Psoas muscle (tissue), 8 donors: ENCODE measurements around the gene EGFLAM. TPM values are rescaled to one million over a fixed set of nuclear protein-coding genes. Genes with fewer than 3 reads are reported as not detected.
A peak's percentile ranks its signal among the peaks of the same experiment; 100 is the strongest.

ENCODE experiments used
- ATAC-seq, 4 donors: fragments of 200-7000 bp; cut with Tn5 transposase; one replicate each; pipeline ENCODE4 v1.9.1; 2020; ENCODE audit warnings: moderate library complexity in 3 of 4, mild to moderate bottlenecking in 2 of 4
- DNase-seq, 2 donors: peaks; one replicate each; pipeline ENCODE4 v3.0.0-alpha.2; 2020
- H3K27ac ChIP-seq: fragments of 200-600 bp; one replicate; pipeline ENCODE4 v1.8.0; 2022
- H3K27me3 ChIP-seq, 3 donors: fragments of 200-600 bp in 1 of 3; one replicate each; pipeline versions ENCODE4 v1.6.1 to v1.8.0; 2013 to 2022; ENCODE audit warnings: low read length in 2 of 3, mild to moderate bottlenecking in 2 of 3, moderate library complexity in 1 of 3; ENCODE audit not compliant: insufficient read depth in 3 of 3
- H3K36me3 ChIP-seq, 2 donors: fragments of 200-600 bp in 1 of 2; one replicate each; pipeline versions ENCODE4 v1.6.1 to v1.8.0; 2013 to 2022; ENCODE audit warnings: low read depth in 1 of 2, mild to moderate bottlenecking in 1 of 2, moderate library complexity in 1 of 2; ENCODE audit not compliant: insufficient read depth in 1 of 2
- H3K4me1 ChIP-seq: fragments of 200-600 bp; one replicate; pipeline ENCODE4 v1.8.0; 2022
- H3K4me3 ChIP-seq: fragments of 200-600 bp; one replicate; pipeline ENCODE4 v1.8.0; 2022; ENCODE audit warnings: mild to moderate bottlenecking
- H3K9me3 ChIP-seq: fragments of 200-600 bp; one replicate; pipeline ENCODE4 v1.8.0; 2022
- CTCF ChIP-seq: fragments of 200-600 bp; IDR thresholded peaks from one replicate; pipeline ENCODE4 v1.8.0; 2022; ENCODE audit warnings: antibody characterized with exemption
- WGBS, 3 donors: extraction: QIAGEN DNeasy Blood & Tissue Kit; methylation state at CpG; one replicate each; pipeline versions ENCODE4 v1.1.6 to v1.1.7; 2013; 5-methylcytosine and 5-hydroxymethylcytosine counted together
- intact Hi-C, 2 donors: fragments of 100-400 bp; cut with DNase I; formaldehyde crosslinking; loops; one replicate each; pipeline versions ENCODE4 v1.11.0 to v1.14.2; 2022
- polyA plus RNA-seq, 3 donors: library from polyadenylated mRNA; stranded (reverse); fragments of 200-250 nt; gene quantifications; one replicate each; pipeline ENCODE4 v1.2.3, GENCODE V29; 2013
- total RNA-seq, 4 donors: library from RNA; stranded (reverse); fragmentation: NEBNext Ultra II Directional in 2 of 4; extraction: Animal tissue kit (Norgen Biotek cat#: 25700) in 2 of 4; gene quantifications; one replicate each; pipeline versions ENCODE4 v1.2.1 to v1.2.4, GENCODE V29; 2021 to 2023
- donor health status: healthy with polysubstance abuse.
- donor health status: DM: no; HTN: no; CAD: no; lungs with moderate emphysema.
- donor health status: Bipolar disorder and iron deficiency.
- donor health status: healthy.
- donor health status: DM: yes; HTN: yes; CAD: no.
- donor health status: DM: no; HTN: no; CAD: no.
- donor health status: DM: no; HTN: no; CAD: no.
- donor health status: DM: yes; HTN: yes; CAD: no.

Gene EGFLAM
- total and polyA plus RNA-seq, 7 donors = 16.0 to 53.8 (median 35.3) TPM

- ATAC-seq = no peak
- no peaks in the 10 kb centered on the region for H3K27me3 ChIP-seq
- H3K9me3 ChIP-seq = no peaks in the 10 kb centered on the region
- no peak for DNase-seq
- no peak overlapping the region for H3K4me3 ChIP-seq
- WGBS, 3 donors = 90 to 96% (median 94%) methylated on average over 1 of the region's 1 CpG
- intact Hi-C loops = loop anchor here in 1 of 2 donors (5.0 kb wide), 1 partner anchor 34 kb away; no protein-coding TSS in a partner anchor
- no peaks in the 10 kb centered on the region for H3K36me3 ChIP-seq
- H3K4me1 ChIP-seq = peaks cover 10% of the 10 kb centered on the region
- H3K27ac ChIP-seq = no peak overlapping the region
- TF ChIP-seq CTCF = no peak
Measured at GRCh38 chr5:38438757-38439156, 180.4 kb downstream of the EGFLAM start.

GRCh38 chr5:38441453-38442246 lies 183.3 kb downstream of the EGFLAM start:
- Histone ChIP-seq H3K27ac (no peak overlapping the region), H3K36me3 (no peaks in the 10 kb centered on the region), H3K4me1 (peaks cover 7% of the 10 kb centered on the region), H3K9me3 (no peaks in the 10 kb centered on the region), H3K27me3 (no peaks in the 10 kb centered on the region), H3K4me3 (no peak overlapping the region)
- TF ChIP-seq CTCF = peak; percentile 95
- DNase-seq (peak; percentile 85 to 90), ATAC-seq (peak; percentile 76 to 90 (median 81))
- 24 to 27% (median 26%) methylated on average over 9 of the region's 9 CpGs for WGBS, 3 donors
- intact Hi-C loops = loop anchor here (1.0 to 5.0 kb wide), 5 partner anchors 41 to 367 kb away; no protein-coding TSS in a partner anchor

GRCh38 chr5:38442247-38442573 lies 183.9 kb downstream of the EGFLAM start:
- intact Hi-C loops = loop anchor here (2.0 to 5.0 kb wide), 4 partner anchors 40 to 367 kb away; no protein-coding TSS in a partner anchor
- DNase-seq = no peak

GRCh38 chr5:38443390-38443789 lies 185.0 kb downstream of the EGFLAM start:
- no peaks in the 10 kb centered on the region for H3K27me3 ChIP-seq

More at GRCh38 chr5:38442247-38442573, 183.9 kb downstream of the EGFLAM start:
- H3K36me3 ChIP-seq = no peaks in the 10 kb centered on the region
- WGBS, 3 donors = 94 to 98% (median 96%) methylated on average over 2 of the region's 2 CpGs
- ATAC-seq = no peak
- H3K4me3 ChIP-seq = no peak overlapping the region
- no peaks in the 10 kb centered on the region for H3K9me3 ChIP-seq
- peaks cover 12% of the 10 kb centered on the region for H3K4me1 ChIP-seq
- H3K27ac ChIP-seq = no peak overlapping the region
- TF ChIP-seq CTCF = no peak
- H3K27me3 ChIP-seq = no peaks in the 10 kb centered on the region

More at GRCh38 chr5:38443390-38443789, 185.0 kb downstream of the EGFLAM start:
- no peaks in the 10 kb centered on the region for H3K9me3 ChIP-seq
- no peak for TF ChIP-seq CTCF
- H3K36me3 ChIP-seq = peaks cover 0 to 2% of the 10 kb centered on the region in 2 donors
- peaks cover 24% of the 10 kb centered on the region for H3K4me1 ChIP-seq
- intact Hi-C loops = loop anchor here (2.0 to 5.0 kb wide), 4 partner anchors 39 to 365 kb away; no protein-coding TSS in a partner anchor
- ATAC-seq (no peak), DNase-seq (no peak)
- no peak overlapping the region for H3K27ac ChIP-seq
- 88 to 96% (median 92%) methylated on average over 7 of the region's 7 CpGs for WGBS, 3 donors
- H3K4me3 ChIP-seq = no peak overlapping the region
